ENCODE results near the gene ADAMTS17.

DNA sequence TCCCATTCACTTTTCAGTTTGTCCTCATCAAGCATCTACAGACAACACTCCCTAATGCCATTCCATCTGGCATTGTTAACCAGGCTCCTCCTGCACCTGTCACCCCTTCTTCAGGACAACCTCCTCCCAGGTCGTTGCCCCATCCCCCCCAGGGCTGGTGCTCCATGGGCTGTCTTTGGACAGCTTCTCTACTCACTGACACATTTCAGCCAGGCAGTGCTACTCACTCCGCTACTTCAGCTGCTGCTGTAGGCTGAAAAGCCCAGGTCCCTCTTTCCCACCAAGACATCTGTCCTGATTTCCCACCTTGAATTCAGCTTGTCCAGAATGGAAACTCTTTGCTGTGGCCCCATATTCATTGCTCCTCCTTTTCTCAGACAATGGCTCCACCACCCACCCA, 61.9 kb downstream of the ADAMTS17 start:
- TF ChIP-seq, protein P1, sequence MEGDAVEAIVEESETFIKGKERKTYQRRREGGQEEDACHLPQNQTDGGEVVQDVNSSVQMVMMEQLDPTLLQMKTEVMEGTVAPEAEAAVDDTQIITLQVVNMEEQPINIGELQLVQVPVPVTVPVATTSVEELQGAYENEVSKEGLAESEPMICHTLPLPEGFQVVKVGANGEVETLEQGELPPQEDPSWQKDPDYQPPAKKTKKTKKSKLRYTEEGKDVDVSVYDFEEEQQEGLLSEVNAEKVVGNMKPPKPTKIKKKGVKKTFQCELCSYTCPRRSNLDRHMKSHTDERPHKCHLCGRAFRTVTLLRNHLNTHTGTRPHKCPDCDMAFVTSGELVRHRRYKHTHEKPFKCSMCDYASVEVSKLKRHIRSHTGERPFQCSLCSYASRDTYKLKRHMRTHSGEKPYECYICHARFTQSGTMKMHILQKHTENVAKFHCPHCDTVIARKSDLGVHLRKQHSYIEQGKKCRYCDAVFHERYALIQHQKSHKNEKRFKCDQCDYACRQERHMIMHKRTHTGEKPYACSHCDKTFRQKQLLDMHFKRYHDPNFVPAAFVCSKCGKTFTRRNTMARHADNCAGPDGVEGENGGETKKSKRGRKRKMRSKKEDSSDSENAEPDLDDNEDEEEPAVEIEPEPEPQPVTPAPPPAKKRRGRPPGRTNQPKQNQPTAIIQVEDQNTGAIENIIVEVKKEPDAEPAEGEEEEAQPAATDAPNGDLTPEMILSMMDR (conservative IDR thresholded peaks at IDR 0.05; ENCODE audit: low read length), result no peak
- no peak for TF ChIP-seq EZH2phosphoT487 (IDR thresholded peaks at IDR 0.05; ENCODE audit: borderline replicate concordance)
